Measurements from ENCODE around the gene CLRN3.
A peak's percentile ranks its signal among the peaks of the same experiment; 100 is the strongest.

The CLRN3 gene

GRCh38 chr10:127881262-127881661, 11.5 kb downstream of the CLRN3 start:
- H3K9me3 ChIP-seq (ENCODE audit: control insufficient read depth, low read length), result no peaks in the 10 kb centered on the region
- no peaks in the 10 kb centered on the region for H3K4me1 ChIP-seq (ENCODE audit: control insufficient read depth, insufficient read depth, low read length)
- no peaks in the 10 kb centered on the region for H3K36me3 ChIP-seq (ENCODE audit: control insufficient read depth, insufficient read depth, low read length, severe bottlenecking)
- H3K9ac ChIP-seq (ENCODE audit: low read length), result no peak overlapping the region
- DNase-seq (ENCODE audit: low read depth), result no peak
- H3K27me3 ChIP-seq (replicated peaks; ENCODE audit: control insufficient read depth, insufficient read depth, low read length), result peaks cover 6% of the 10 kb centered on the region
- H3K4me3 ChIP-seq (ENCODE audit: low read length), result no peak overlapping the region

- Histone ChIP-seq H3K4me1 (ENCODE audit: control insufficient read depth, insufficient read depth, low read length) (no peaks in the 10 kb centered on the region), H3K9ac (ENCODE audit: low read length) (no peak overlapping the region), H3K36me3 (ENCODE audit: control insufficient read depth, insufficient read depth, low read length, severe bottlenecking) (no peaks in the 10 kb centered on the region), H3K9me3 (ENCODE audit: control insufficient read depth, low read length) (no peaks in the 10 kb centered on the region), H3K27me3 (replicated peaks; ENCODE audit: control insufficient read depth, insufficient read depth, low read length) (peaks cover 6% of the 10 kb centered on the region), H3K4me3 (ENCODE audit: low read length) (no peak overlapping the region)
- no peak for DNase-seq (ENCODE audit: low read depth)
Measured at GRCh38 chr10:127880557-127880956, 12.2 kb downstream of the CLRN3 start.

- no peaks in the 10 kb centered on the region for H3K4me1 ChIP-seq (ENCODE audit: control insufficient read depth, insufficient read depth, low read length)
- H3K36me3 ChIP-seq (ENCODE audit: control insufficient read depth, insufficient read depth, low read length, severe bottlenecking), result no peaks in the 10 kb centered on the region
- no peak overlapping the region for H3K4me3 ChIP-seq (ENCODE audit: low read length)
- H3K27me3 ChIP-seq (replicated peaks; ENCODE audit: control insufficient read depth, insufficient read depth, low read length), result peaks cover under 1% of the 10 kb centered on the region
- H3K9ac ChIP-seq (ENCODE audit: low read length), result no peak overlapping the region
- no peaks in the 10 kb centered on the region for H3K9me3 ChIP-seq (ENCODE audit: control insufficient read depth, low read length)
- no peak for DNase-seq (ENCODE audit: low read depth)
Measured at GRCh38 chr10:127878475-127879055, 14.2 kb downstream of the CLRN3 start.

GRCh38 chr10:127877699-127878098, 15.0 kb downstream of the CLRN3 start:
- H3K9ac ChIP-seq (ENCODE audit: low read length), result no peak overlapping the region
- H3K36me3 ChIP-seq (ENCODE audit: control insufficient read depth, insufficient read depth, low read length, severe bottlenecking), result no peaks in the 10 kb centered on the region
- H3K4me1 ChIP-seq (ENCODE audit: control insufficient read depth, insufficient read depth, low read length), result peaks cover 4% of the 10 kb centered on the region
- no peaks in the 10 kb centered on the region for H3K9me3 ChIP-seq (ENCODE audit: control insufficient read depth, low read length)
- no peaks in the 10 kb centered on the region for H3K27me3 ChIP-seq (replicated peaks; ENCODE audit: control insufficient read depth, insufficient read depth, low read length)
- DNase-seq (ENCODE audit: low read depth), result no peak
- H3K4me3 ChIP-seq (ENCODE audit: low read length), result no peak overlapping the region

GRCh38 chr10:127877116-127877515, 15.6 kb downstream of the CLRN3 start:
- Histone ChIP-seq H3K36me3 (ENCODE audit: control insufficient read depth, insufficient read depth, low read length, severe bottlenecking) (no peaks in the 10 kb centered on the region), H3K4me3 (ENCODE audit: low read length) (no peak overlapping the region), H3K9me3 (ENCODE audit: control insufficient read depth, low read length) (no peaks in the 10 kb centered on the region), H3K4me1 (ENCODE audit: control insufficient read depth, insufficient read depth, low read length) (peaks cover 10% of the 10 kb centered on the region), H3K27me3 (replicated peaks; ENCODE audit: control insufficient read depth, insufficient read depth, low read length) (no peaks in the 10 kb centered on the region), H3K9ac (ENCODE audit: low read length) (no peak overlapping the region)
- DNase-seq (ENCODE audit: low read depth), result no peak

- H3K4me1 ChIP-seq (ENCODE audit: control insufficient read depth, insufficient read depth, low read length), result peaks cover 16% of the 10 kb centered on the region
- H3K36me3 ChIP-seq (ENCODE audit: control insufficient read depth, insufficient read depth, low read length, severe bottlenecking), result no peaks in the 10 kb centered on the region
- no peak overlapping the region for H3K4me3 ChIP-seq (ENCODE audit: low read length)
- H3K9ac ChIP-seq (ENCODE audit: low read length), result no peak overlapping the region
- no peak for DNase-seq (ENCODE audit: low read depth)
- H3K9me3 ChIP-seq (ENCODE audit: control insufficient read depth, low read length), result no peaks in the 10 kb centered on the region
- no peaks in the 10 kb centered on the region for H3K27me3 ChIP-seq (replicated peaks; ENCODE audit: control insufficient read depth, insufficient read depth, low read length)
Measured at GRCh38 chr10:127875916-127876315, 16.8 kb downstream of the CLRN3 start.

GRCh38 chr10:127875449-127875765, 17.3 kb downstream of the CLRN3 start:
- no peak overlapping the region for H3K4me3 ChIP-seq (ENCODE audit: low read length)
- H3K27me3 ChIP-seq (replicated peaks; ENCODE audit: control insufficient read depth, insufficient read depth, low read length), result no peaks in the 10 kb centered on the region
- H3K4me1 ChIP-seq (ENCODE audit: control insufficient read depth, insufficient read depth, low read length), result peaks cover 16% of the 10 kb centered on the region
- no peak for DNase-seq (ENCODE audit: low read depth)
- H3K9me3 ChIP-seq (ENCODE audit: control insufficient read depth, low read length), result no peaks in the 10 kb centered on the region
- no peak overlapping the region for H3K9ac ChIP-seq (ENCODE audit: low read length)
- no peaks in the 10 kb centered on the region for H3K36me3 ChIP-seq (ENCODE audit: control insufficient read depth, insufficient read depth, low read length, severe bottlenecking)

- Histone ChIP-seq H3K4me1 (ENCODE audit: control insufficient read depth, insufficient read depth, low read length) (peaks cover 16% of the 10 kb centered on the region), H3K4me3 (ENCODE audit: low read length) (no peak overlapping the region), H3K9ac (ENCODE audit: low read length) (no peak overlapping the region), H3K27me3 (replicated peaks; ENCODE audit: control insufficient read depth, insufficient read depth, low read length) (no peaks in the 10 kb centered on the region), H3K9me3 (ENCODE audit: control insufficient read depth, low read length) (no peaks in the 10 kb centered on the region), H3K36me3 (ENCODE audit: control insufficient read depth, insufficient read depth, low read length, severe bottlenecking) (no peaks in the 10 kb centered on the region)
- no peak for DNase-seq (ENCODE audit: low read depth)
Measured at GRCh38 chr10:127874671-127875448, 17.9 kb downstream of the CLRN3 start.

- Histone ChIP-seq H3K27me3 (replicated peaks; ENCODE audit: control insufficient read depth, insufficient read depth, low read length) (no peaks in the 10 kb centered on the region), H3K9me3 (ENCODE audit: control insufficient read depth, low read length) (peaks cover 6% of the 10 kb centered on the region), H3K9ac (ENCODE audit: low read length) (no peak overlapping the region), H3K4me1 (ENCODE audit: control insufficient read depth, insufficient read depth, low read length) (peaks cover 16% of the 10 kb centered on the region), H3K4me3 (ENCODE audit: low read length) (no peak overlapping the region), H3K36me3 (ENCODE audit: control insufficient read depth, insufficient read depth, low read length, severe bottlenecking) (no peaks in the 10 kb centered on the region)
- no peak for DNase-seq (ENCODE audit: low read depth)
Measured at GRCh38 chr10:127873901-127874470, 18.8 kb downstream of the CLRN3 start.

GRCh38 chr10:127872871-127873600, 19.7 kb downstream of the CLRN3 start:
- no peaks in the 10 kb centered on the region for H3K27me3 ChIP-seq (replicated peaks; ENCODE audit: control insufficient read depth, insufficient read depth, low read length)
- H3K9ac ChIP-seq (ENCODE audit: low read length), result no peak overlapping the region
- H3K4me1 ChIP-seq (ENCODE audit: control insufficient read depth, insufficient read depth, low read length), result peaks cover 16% of the 10 kb centered on the region
- no peak for DNase-seq (ENCODE audit: low read depth)
- peaks cover 6% of the 10 kb centered on the region for H3K9me3 ChIP-seq (ENCODE audit: control insufficient read depth, low read length)
- no peaks in the 10 kb centered on the region for H3K36me3 ChIP-seq (ENCODE audit: control insufficient read depth, insufficient read depth, low read length, severe bottlenecking)
- no peak overlapping the region for H3K4me3 ChIP-seq (ENCODE audit: low read length)

GRCh38 chr10:127872011-127872761, 20.6 kb downstream of the CLRN3 start:
- H3K9ac ChIP-seq (ENCODE audit: low read length), result no peak overlapping the region
- H3K4me3 ChIP-seq (ENCODE audit: low read length), result peak overlapping the region; percentile 42
- H3K4me1 ChIP-seq (ENCODE audit: control insufficient read depth, insufficient read depth, low read length), result peaks cover 16% of the 10 kb centered on the region
- H3K36me3 ChIP-seq (ENCODE audit: control insufficient read depth, insufficient read depth, low read length, severe bottlenecking), result no peaks in the 10 kb centered on the region
- no peaks in the 10 kb centered on the region for H3K27me3 ChIP-seq (replicated peaks; ENCODE audit: control insufficient read depth, insufficient read depth, low read length)
- DNase-seq (ENCODE audit: low read depth), result no peak
- H3K9me3 ChIP-seq (ENCODE audit: control insufficient read depth, low read length), result peaks cover 6% of the 10 kb centered on the region
